C4-2B (cell line): ENCODE results near the gene DHDH.

ENCODE experiments used
- ZFX ChIP-seq: fragments of 450-650 bp; IDR thresholded peaks from 2 replicates; pipeline ENCODE4 v1.6.1; 2017
- TF ChIP-seq, protein P1 (sequence below): fragments of 450-650 bp; conservative IDR thresholded peaks from 2 replicates; pipeline ENCODE4 v1.5.1; 2017; ENCODE audit warnings: mild to moderate bottlenecking

DNA sequence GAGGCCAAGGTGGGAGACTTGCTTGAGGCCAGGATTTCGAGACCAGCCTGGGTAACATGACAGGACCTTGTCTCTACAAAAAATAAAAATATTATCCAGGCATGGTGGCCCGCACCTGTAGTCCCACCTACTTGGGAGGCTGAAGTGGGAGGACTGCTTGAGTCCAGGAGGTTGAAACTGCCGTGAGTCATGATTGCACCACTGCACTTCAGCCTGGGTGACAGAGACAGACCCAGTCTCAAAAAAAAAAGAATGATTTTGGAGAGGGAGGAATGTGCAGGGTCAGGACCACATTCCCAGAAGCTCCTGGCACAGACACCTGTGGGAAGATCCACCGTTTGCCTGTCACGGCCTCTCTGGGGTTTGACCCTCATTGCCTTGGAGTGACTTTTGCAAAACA lies 11.9 kb downstream of the DHDH start:
- TF ChIP-seq, protein P1, sequence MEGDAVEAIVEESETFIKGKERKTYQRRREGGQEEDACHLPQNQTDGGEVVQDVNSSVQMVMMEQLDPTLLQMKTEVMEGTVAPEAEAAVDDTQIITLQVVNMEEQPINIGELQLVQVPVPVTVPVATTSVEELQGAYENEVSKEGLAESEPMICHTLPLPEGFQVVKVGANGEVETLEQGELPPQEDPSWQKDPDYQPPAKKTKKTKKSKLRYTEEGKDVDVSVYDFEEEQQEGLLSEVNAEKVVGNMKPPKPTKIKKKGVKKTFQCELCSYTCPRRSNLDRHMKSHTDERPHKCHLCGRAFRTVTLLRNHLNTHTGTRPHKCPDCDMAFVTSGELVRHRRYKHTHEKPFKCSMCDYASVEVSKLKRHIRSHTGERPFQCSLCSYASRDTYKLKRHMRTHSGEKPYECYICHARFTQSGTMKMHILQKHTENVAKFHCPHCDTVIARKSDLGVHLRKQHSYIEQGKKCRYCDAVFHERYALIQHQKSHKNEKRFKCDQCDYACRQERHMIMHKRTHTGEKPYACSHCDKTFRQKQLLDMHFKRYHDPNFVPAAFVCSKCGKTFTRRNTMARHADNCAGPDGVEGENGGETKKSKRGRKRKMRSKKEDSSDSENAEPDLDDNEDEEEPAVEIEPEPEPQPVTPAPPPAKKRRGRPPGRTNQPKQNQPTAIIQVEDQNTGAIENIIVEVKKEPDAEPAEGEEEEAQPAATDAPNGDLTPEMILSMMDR, result no peak
- no peak for TF ChIP-seq ZFX
